IMR-90 (cell line): ENCODE data around the gene BATF2.

Experiments used
- CEBPB ChIP-seq: IDR thresholded peaks from 2 replicates; pipeline ENCODE4 v1.6.1; 2012; ENCODE audit warnings: low read depth, low read length, improper control_type of control experiment
- ELK1 ChIP-seq: fragments of 150-350 bp; IDR thresholded peaks from 2 replicates; pipeline ENCODE4 v1.6.1; 2016; ENCODE audit warnings: low read depth, mild to moderate bottlenecking, low read length, moderate library complexity, borderline replicate concordance
- FOS ChIP-seq: fragments of 150-350 bp; IDR thresholded peaks from 2 replicates; pipeline ENCODE4 v1.6.1; 2016; ENCODE audit warnings: low read depth, low read length
- MXI1 ChIP-seq: IDR thresholded peaks from 2 replicates; pipeline ENCODE4 v1.6.1; 2012; ENCODE audit warnings: low read depth, mild to moderate bottlenecking, low read length, moderate library complexity, borderline replicate concordance
- NFE2L2 ChIP-seq: fragments of 150-350 bp; IDR thresholded peaks from 2 replicates; pipeline ENCODE4 v1.6.1; 2016; ENCODE audit warnings: low read depth, mild to moderate bottlenecking, low read length
- POLR2A ChIP-seq: IDR thresholded peaks from 2 replicates; pipeline ENCODE4 v1.6.1; 2012; ENCODE audit warnings: mild to moderate bottlenecking, low read depth, low read length
- RAD21 ChIP-seq: IDR thresholded peaks from 2 replicates; pipeline ENCODE4 v1.6.1; 2012; ENCODE audit warnings: low read length, improper control_type of control experiment
- RFX5 ChIP-seq: IDR thresholded peaks from 2 replicates; pipeline ENCODE4 v1.8.0; 2012; ENCODE audit warnings: low read depth, mild to moderate bottlenecking, low read length, moderate library complexity
- SMC3 ChIP-seq: fragments of 150-350 bp; IDR thresholded peaks from 2 replicates; pipeline ENCODE4 v1.6.1; 2016; ENCODE audit warnings: low read depth, mild to moderate bottlenecking, antibody characterized with exemption, low read length, moderate library complexity
- TF ChIP-seq, protein P1 (sequence below): conservative IDR thresholded peaks from 2 replicates; pipeline ENCODE4 v1.5.1; 2012; ENCODE audit warnings: mild to moderate bottlenecking, low read depth, low read length, improper control_type of control experiment
- TF ChIP-seq, protein P2 (sequence below): fragments of 150-350 bp; IDR thresholded peaks from 2 replicates; pipeline ENCODE4 v1.6.1; 2017; ENCODE audit warnings: mild to moderate bottlenecking, antibody characterized with exemption, low read length, low read depth

- TF ChIP-seq POLR2A (no peak), NFE2L2 (no peak), RFX5 (no peak), SMC3 (no peak), FOS (no peak), ELK1 (no peak), CEBPB (no peak), RAD21 (no peak), MXI1 (no peak)
- TF ChIP-seq, protein P1, sequence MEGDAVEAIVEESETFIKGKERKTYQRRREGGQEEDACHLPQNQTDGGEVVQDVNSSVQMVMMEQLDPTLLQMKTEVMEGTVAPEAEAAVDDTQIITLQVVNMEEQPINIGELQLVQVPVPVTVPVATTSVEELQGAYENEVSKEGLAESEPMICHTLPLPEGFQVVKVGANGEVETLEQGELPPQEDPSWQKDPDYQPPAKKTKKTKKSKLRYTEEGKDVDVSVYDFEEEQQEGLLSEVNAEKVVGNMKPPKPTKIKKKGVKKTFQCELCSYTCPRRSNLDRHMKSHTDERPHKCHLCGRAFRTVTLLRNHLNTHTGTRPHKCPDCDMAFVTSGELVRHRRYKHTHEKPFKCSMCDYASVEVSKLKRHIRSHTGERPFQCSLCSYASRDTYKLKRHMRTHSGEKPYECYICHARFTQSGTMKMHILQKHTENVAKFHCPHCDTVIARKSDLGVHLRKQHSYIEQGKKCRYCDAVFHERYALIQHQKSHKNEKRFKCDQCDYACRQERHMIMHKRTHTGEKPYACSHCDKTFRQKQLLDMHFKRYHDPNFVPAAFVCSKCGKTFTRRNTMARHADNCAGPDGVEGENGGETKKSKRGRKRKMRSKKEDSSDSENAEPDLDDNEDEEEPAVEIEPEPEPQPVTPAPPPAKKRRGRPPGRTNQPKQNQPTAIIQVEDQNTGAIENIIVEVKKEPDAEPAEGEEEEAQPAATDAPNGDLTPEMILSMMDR, result no peak
- TF ChIP-seq, protein P2, sequence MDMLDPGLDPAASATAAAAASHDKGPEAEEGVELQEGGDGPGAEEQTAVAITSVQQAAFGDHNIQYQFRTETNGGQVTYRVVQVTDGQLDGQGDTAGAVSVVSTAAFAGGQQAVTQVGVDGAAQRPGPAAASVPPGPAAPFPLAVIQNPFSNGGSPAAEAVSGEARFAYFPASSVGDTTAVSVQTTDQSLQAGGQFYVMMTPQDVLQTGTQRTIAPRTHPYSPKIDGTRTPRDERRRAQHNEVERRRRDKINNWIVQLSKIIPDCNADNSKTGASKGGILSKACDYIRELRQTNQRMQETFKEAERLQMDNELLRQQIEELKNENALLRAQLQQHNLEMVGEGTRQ, result no peak
These were observed 11.2 kb upstream of the BATF2 start for GRCh38 chr11:65008016-65008415.
